ENCODE measurements around the gene EID2B.

EID2B gene

DNA sequence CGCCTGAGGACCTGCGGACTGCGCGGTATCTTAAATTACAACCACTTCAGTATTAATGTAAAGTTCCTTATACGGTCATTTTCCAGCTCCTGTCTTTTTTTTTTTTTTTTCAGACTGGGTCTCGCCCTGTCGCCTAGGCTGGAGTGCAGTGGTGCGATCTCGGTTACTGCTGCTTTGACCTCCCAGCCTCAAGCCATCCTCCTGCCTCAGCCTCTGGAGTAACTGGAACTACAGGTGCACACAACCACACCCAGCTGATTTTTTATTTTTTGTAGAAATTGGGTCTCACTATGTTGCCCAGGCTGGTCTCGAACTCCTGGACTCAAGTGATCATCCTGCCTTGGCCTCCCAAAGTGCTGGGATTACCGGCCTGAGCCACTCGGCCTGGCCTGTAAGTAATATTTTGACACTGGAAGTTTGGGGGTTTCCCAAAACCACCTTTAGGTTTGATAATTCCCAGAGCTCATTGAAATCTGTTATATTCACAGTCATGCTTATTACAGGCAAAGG lies 406 bp upstream of the EID2B start:
- TF ChIP-seq, protein P1, sequence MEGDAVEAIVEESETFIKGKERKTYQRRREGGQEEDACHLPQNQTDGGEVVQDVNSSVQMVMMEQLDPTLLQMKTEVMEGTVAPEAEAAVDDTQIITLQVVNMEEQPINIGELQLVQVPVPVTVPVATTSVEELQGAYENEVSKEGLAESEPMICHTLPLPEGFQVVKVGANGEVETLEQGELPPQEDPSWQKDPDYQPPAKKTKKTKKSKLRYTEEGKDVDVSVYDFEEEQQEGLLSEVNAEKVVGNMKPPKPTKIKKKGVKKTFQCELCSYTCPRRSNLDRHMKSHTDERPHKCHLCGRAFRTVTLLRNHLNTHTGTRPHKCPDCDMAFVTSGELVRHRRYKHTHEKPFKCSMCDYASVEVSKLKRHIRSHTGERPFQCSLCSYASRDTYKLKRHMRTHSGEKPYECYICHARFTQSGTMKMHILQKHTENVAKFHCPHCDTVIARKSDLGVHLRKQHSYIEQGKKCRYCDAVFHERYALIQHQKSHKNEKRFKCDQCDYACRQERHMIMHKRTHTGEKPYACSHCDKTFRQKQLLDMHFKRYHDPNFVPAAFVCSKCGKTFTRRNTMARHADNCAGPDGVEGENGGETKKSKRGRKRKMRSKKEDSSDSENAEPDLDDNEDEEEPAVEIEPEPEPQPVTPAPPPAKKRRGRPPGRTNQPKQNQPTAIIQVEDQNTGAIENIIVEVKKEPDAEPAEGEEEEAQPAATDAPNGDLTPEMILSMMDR (IDR thresholded peaks at IDR 0.05) = no peak
- Histone ChIP-seq H3K27ac (no peak overlapping the region), H3K9me3 (no peaks in the 10 kb centered on the region), H3K27me3 (no peaks in the 10 kb centered on the region), H3K4me1 (ENCODE audit: control insufficient read depth in 1 of 2, insufficient read depth in 1 of 2, low read depth in 1 of 2, low read length in 1 of 2) (peaks cover 10 to 12% of the 10 kb centered on the region in 2 experiments), H3K36me3 (no peaks in the 10 kb centered on the region), H3K4me3 (ENCODE audit: low read depth in 1 of 2, low read length in 1 of 2) (peak overlapping the region; percentile 68 to 80)

DNA sequence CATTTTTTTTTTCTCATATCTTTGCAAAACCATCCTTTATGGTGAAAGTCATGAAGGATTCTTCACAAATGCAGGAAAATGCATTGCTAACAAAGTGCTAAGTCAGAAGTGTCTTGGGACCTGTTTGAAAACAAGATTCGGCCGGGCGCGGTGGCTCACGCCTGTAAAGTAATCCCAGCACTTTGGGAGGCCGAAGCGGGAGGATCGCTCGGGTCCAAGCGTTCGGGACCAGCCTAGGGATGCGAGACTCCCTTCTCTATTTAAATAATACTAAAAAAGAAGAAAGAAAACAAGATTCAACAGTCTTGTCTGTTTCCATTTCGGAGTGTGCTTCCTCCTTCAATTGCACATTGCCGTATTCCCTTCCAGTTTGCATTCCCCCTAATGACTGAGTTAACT lies 819 bp downstream of the EID2B start:
- Histone ChIP-seq H3K36me3 (no peaks in the 10 kb centered on the region), H3K27me3 (no peaks in the 10 kb centered on the region), H3K9me3 (no peaks in the 10 kb centered on the region), H3K4me1 (ENCODE audit: control insufficient read depth in 1 of 2, insufficient read depth in 1 of 2, low read depth in 1 of 2, low read length in 1 of 2) (peaks cover 10 to 12% of the 10 kb centered on the region in 2 experiments), H3K27ac (peak overlapping the region; percentile 64), H3K4me3 (ENCODE audit: low read depth in 1 of 2, low read length in 1 of 2) (peak overlapping the region; percentile 68 to 80)
- TF ChIP-seq, protein P1 (IDR thresholded peaks at IDR 0.05) = no peak

DNA sequence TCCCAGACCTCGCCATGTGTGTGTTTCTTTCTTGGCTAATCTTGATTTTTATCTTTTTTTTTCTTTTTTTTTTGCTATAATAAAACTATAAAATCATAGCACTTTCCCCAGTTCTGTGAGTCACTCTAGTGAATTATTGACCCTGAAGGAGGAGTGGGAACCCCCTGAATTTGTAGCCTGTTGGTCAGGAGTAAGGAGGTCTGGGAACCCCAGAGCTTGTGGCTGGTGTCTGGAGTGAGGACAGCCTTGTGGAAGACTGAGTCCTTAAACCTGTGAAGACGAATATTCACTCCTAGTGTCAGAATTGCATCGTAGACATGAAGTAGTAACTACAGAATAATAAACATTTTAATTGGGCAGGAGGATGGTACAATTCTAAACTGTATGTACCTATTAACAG lies 7.4 kb downstream of the EID2B start:
- TF ChIP-seq, protein P1 (IDR thresholded peaks at IDR 0.05) = no peak
- Histone ChIP-seq H3K4me3 (ENCODE audit: low read depth in 1 of 2, low read length in 1 of 2) (no peak overlapping the region), H3K36me3 (no peaks in the 10 kb centered on the region), H3K9me3 (no peaks in the 10 kb centered on the region), H3K27me3 (peaks cover 4% of the 10 kb centered on the region), H3K27ac (no peak overlapping the region), H3K4me1 (ENCODE audit: control insufficient read depth in 1 of 2, insufficient read depth in 1 of 2, low read depth in 1 of 2, low read length in 1 of 2) (no peaks in the 10 kb centered on the region)

DNA sequence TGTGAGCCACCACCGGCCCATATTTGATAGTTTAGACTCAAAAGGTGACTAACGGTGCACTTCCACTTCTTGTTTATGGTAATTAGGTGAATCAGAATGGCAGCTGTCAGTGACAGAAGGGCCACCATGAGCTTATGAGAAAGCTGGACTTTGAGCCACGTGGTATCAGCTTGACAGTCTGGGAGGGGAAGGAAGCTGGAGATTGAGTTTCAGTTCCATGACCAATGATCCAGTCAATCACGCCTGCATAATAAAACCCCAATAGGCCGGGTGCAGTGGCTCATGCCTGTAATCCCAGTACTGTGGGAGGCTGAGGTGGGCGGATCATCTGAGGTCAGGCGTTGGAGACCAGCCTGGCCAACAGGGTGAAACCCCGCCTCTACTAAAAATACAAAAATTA lies 8.2 kb downstream of the EID2B start:
- no peak overlapping the region for H3K4me3 ChIP-seq (ENCODE audit: low read depth in 1 of 2, low read length in 1 of 2)
- H3K4me1 ChIP-seq (ENCODE audit: control insufficient read depth in 1 of 2, insufficient read depth in 1 of 2, low read depth in 1 of 2, low read length in 1 of 2) = no peaks in the 10 kb centered on the region
- TF ChIP-seq, protein P1 (IDR thresholded peaks at IDR 0.05) = no peak
- no peak overlapping the region for H3K27ac ChIP-seq
- H3K9me3 ChIP-seq = no peaks in the 10 kb centered on the region
- peaks cover 7% of the 10 kb centered on the region for H3K27me3 ChIP-seq
- no peaks in the 10 kb centered on the region for H3K36me3 ChIP-seq

DNA sequence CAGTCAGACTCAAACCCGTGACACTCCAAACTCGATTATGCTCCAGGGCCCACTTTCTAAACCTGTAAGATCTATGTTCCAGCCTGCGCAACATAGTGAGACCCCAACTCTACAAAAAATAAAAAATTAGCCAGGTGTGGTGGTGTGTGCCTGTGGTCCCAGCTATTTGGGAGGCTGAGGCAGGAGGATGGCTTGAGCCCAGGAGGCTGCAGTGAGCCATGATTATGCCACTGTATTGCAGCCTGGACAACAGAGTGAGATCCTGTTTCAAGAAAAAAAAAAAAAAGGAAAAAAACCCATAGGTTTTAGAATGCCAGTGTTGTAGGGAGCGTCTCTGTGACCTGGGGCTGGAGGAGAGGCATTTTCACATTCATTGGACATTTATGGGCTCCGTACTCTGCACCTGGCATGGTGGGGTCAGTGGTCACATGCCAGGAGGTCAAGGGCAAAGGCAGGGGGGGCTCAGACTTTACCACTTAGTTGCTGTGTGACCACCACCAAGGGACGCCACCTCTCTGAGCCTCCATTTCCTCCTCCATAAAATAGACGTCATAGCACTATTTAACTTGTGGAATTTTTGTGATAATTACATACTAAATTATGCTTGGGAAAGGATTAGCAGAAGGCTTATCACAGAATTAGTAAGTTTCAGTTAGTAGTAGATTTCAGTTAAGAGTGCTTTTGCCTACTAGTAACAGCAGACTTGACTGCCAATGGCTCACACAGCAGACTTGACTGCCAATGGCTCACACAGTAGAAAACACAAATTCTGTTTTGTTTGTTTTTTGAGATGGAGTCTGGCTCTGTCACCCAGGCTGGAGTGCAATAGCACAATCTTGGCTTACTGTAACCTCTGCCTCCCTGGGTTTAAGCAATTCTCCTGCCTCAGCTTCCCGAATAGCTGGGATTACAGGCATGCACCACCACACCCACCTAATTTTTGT lies 11.8 kb downstream of the EID2B start:
- no peaks in the 10 kb centered on the region for H3K4me1 ChIP-seq (ENCODE audit: control insufficient read depth in 1 of 2, insufficient read depth in 1 of 2, low read depth in 1 of 2, low read length in 1 of 2)
- H3K27me3 ChIP-seq = peaks cover 44% of the 10 kb centered on the region
- no peak overlapping the region for H3K4me3 ChIP-seq (ENCODE audit: low read depth in 1 of 2, low read length in 1 of 2)
- no peak overlapping the region for H3K27ac ChIP-seq
- no peaks in the 10 kb centered on the region for H3K9me3 ChIP-seq
- H3K36me3 ChIP-seq = no peaks in the 10 kb centered on the region
- TF ChIP-seq, protein P1 (IDR thresholded peaks at IDR 0.05) = no peak

Measured in neutrophil (primary cell).